Astrocyte (in vitro differentiated cells and primary cell): ENCODE results near the gene SLN.

Source experiments
- CTCF ChIP-seq: IDR thresholded peaks from 2 replicates; pipeline ENCODE4 v1.5.1; 2011; ENCODE audit warnings: low read depth, mild to moderate bottlenecking, inconsistent platforms, low read length, moderate library complexity; ENCODE audit not compliant: insufficient read depth
- EZH2 ChIP-seq: IDR thresholded peaks from 2 replicates; pipeline ENCODE4 v1.6.1; 2012; ENCODE audit warnings: mild to moderate bottlenecking, low read length, inconsistent platforms; ENCODE audit not compliant: insufficient read depth

GRCh38 chr11:107683061-107683460, 28.8 kb downstream of the SLN start:
- TF ChIP-seq CTCF (no peak), EZH2 (no peak)
